Stimulated activated CD4-positive, alpha-beta T cell treated with anti-CD3 and anti-CD28 coated beads, TNF-alpha, amount 100 ng/mL, for 1 hour (primary cell): ENCODE results near the gene PRDM5.
"Not testable (repeated sequence)": the region's sequence is repeated elsewhere in the genome, so short reads cannot be mapped to it uniquely, and the experiment has no call there.

Experiments used
- DNase-seq, 3 donors: peaks; one replicate each; pipeline ENCODE4 v3.0.0-alpha.2; 2020; ENCODE audit warnings: low read depth in 3 of 3, low spot score in 1 of 3

The PRDM5 gene

DNA sequence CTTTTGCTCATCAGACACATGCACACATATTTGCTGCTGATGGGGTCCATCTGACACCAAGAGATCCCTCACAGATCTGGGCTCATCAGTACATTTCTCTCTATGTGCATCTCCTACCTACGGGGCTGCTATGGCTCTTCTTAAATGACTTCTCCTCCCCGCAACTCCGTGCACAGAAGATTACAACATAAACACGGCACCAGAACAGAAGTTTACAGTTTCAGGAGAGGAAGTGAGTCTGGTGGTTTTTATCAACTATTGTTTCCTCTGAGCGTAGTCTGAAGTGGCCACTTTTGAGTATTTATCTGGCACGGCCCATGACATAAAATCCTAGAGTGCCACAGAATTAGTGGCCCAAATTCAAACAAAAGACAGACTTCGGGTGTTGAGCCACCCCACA is 263.8 kb downstream of the PRDM5 start:
- DNase-seq, result no peak

DNA sequence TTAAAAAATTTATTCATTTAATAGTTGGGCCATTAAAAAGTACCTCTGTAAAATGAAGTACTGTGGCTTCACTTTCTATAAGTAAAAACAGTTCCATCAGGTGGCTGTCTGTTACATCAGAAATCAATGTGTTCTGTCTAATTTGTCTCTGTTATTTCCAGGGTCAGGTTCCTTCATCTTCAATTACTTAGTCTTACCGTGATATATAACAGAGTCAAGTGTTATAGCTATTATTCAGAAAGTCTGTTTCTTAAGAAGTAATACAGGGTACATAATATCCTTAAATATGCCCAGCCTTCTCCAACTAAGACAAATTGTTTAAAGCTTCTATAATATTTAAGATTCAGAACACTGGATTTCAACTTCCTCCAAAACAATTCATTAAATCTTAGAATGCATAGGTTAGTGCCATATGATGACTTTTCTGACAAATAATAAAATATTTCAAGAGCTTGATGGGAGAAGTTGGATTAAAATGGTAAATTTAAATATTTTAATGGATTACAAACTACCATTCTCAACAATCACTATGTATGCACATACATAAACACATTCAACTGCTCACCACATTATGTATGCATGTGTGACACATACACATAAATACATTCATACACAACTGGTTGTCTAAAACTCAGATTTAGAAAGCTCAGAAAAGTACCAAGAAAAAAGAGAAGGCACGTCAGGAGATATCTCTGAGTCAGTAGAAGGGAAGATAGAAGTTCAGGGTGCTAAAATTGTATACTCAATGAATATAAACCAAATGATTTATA is 268.5 kb downstream of the PRDM5 start:
- no peak for DNase-seq

GRCh38 chr4:120648336-120648735 is 274.2 kb downstream of the PRDM5 start:
- DNase-seq, result not testable (repeated sequence)
